Keratinocyte (primary cell): ENCODE measurements around the gene ABCG1. TPM values are rescaled to one million over a fixed set of nuclear protein-coding genes. Genes with fewer than 3 reads are reported as not detected.

Source experiments
- DNase-seq: peaks from one replicate; pipeline ENCODE4 v3.0.0-alpha.2; 2011; ENCODE audit warnings: low read depth, missing footprints, low spot score
- FAIRE-seq: peaks from 2 replicates; lab custom pipeline; 2011; peaks lifted over from hg19 to GRCh38; lab: Jason Lieb, UNC
- H2AFZ ChIP-seq: 2 replicates; pipeline ENCODE4 v1.6.0; 2012; ENCODE audit warnings: low read length, control low read depth, inconsistent platforms; ENCODE audit not compliant: control insufficient read depth
- H3K27ac ChIP-seq: 2 replicates; pipeline ENCODE4 v1.5.1; 2011; ENCODE audit warnings: low read length; ENCODE audit not compliant: control insufficient read depth, insufficient read depth
- H3K27me3 ChIP-seq: 3 replicates; pipeline ENCODE4 v1.6.0; 2011; ENCODE audit warnings: low read length; ENCODE audit not compliant: control insufficient read depth, insufficient read depth; ENCODE audit errors: extremely low read depth
- H3K36me3 ChIP-seq, 2 experiments: 2 replicates in 1 of 2; 3 replicates in 1 of 2; pipeline ENCODE4 v1.5.1; 2011; ENCODE audit warnings: low read length in 2 of 2, mild to moderate bottlenecking in 1 of 2; ENCODE audit not compliant: control insufficient read depth in 2 of 2, insufficient read depth in 2 of 2; ENCODE audit errors: extremely low read depth in 1 of 2
- H3K4me1 ChIP-seq: 3 replicates; pipeline ENCODE4 v1.5.1; 2011; ENCODE audit warnings: low read length; ENCODE audit not compliant: control insufficient read depth, insufficient read depth; ENCODE audit errors: extremely low read depth
- H3K4me2 ChIP-seq: 3 replicates; pipeline ENCODE4 v1.6.0; 2011; ENCODE audit warnings: low read depth, low read length; ENCODE audit not compliant: control insufficient read depth, insufficient read depth; ENCODE audit errors: extremely low read depth
- H3K4me3 ChIP-seq, 3 experiments: fragments of 200-600 bp in 1 of 3; sonication (generic) in 1 of 3; 2 replicates in 2 of 3; 3 replicates in 1 of 3; pipeline ENCODE4 v1.5.1; 2011 to 2016; ENCODE audit warnings: low read length in 3 of 3, mild to moderate bottlenecking in 3 of 3, control low read depth in 2 of 3, inconsistent platforms in 1 of 3, low read depth in 1 of 3, mixed read lengths in 1 of 3, mixed run types in 1 of 3, moderate library complexity in 1 of 3; ENCODE audit not compliant: control insufficient read depth in 2 of 3, insufficient read depth in 2 of 3; ENCODE audit errors: extremely low read depth in 1 of 3
- H3K79me2 ChIP-seq: 2 replicates; pipeline ENCODE4 v1.6.0; 2012; ENCODE audit warnings: low read length; ENCODE audit not compliant: control insufficient read depth, insufficient read depth
- H3K9ac ChIP-seq: 3 replicates; pipeline ENCODE4 v1.6.0; 2011; ENCODE audit warnings: low read length; ENCODE audit not compliant: control insufficient read depth, insufficient read depth; ENCODE audit errors: extremely low read depth
- H3K9me1 ChIP-seq: 3 replicates; pipeline ENCODE4 v1.6.0; 2011; ENCODE audit warnings: low read length; ENCODE audit not compliant: control insufficient read depth, insufficient read depth; ENCODE audit errors: extremely low read depth
- H3K9me3 ChIP-seq: 2 replicates; pipeline ENCODE4 v1.5.1; 2012; ENCODE audit warnings: low read depth, low read length; ENCODE audit not compliant: control insufficient read depth
- H4K20me1 ChIP-seq: 3 replicates; pipeline ENCODE4 v1.6.0; 2011; ENCODE audit warnings: low read length; ENCODE audit not compliant: control insufficient read depth, insufficient read depth; ENCODE audit errors: extremely low read depth
- EZH2 ChIP-seq: IDR thresholded peaks from one replicate; pipeline ENCODE4 v1.6.1; 2012; ENCODE audit warnings: inconsistent platforms, mild to moderate bottlenecking, low read length, moderate library complexity
- dilution Hi-C: fragments of 300-500 bp; cut with MboI; formaldehyde crosslinking; loops from one replicate; pipeline ENCODE4 v1.7.0; 2020; ENCODE audit warnings: low sequenced_read_pairs; ENCODE audit not compliant: extremely low pct_ligation_motif_present
- polyA plus RNA-seq, 5 experiments: library from polyadenylated mRNA; depleted of rRNA in 3 of 5; stranded (reverse) in 3 of 5; stranded (forward) in 1 of 5; unstranded in 1 of 5; fragments of >200 nt; gene quantifications; 1 replicate in 1 of 5; 2 replicates in 3 of 5; 3 replicates in 1 of 5; pipeline versions ENCODE4 v1.2.1 to v1.2.3, GENCODE V29; 2011 to 2012; ENCODE audit warnings: missing spikeins in 2 of 5, low read depth in 1 of 5, low replicate concordance in 1 of 5
- TF ChIP-seq, protein P1 (sequence below), 3 experiments: IDR thresholded peaks in 1 of 3; conservative IDR thresholded peaks in 1 of 3; optimal IDR thresholded peaks in 1 of 3; 2 replicates in 2 of 3; 3 replicates in 1 of 3; pipeline versions ENCODE3 to v1.5.1; 2011; ENCODE audit warnings: low read length in 3 of 3, mild to moderate bottlenecking in 3 of 3, moderate library complexity in 2 of 3, control low read depth in 1 of 3, inconsistent platforms in 1 of 3; ENCODE audit not compliant: insufficient read depth in 2 of 3; ENCODE audit errors: extremely low read depth in 1 of 3

The ABCG1 gene
- polyA plus RNA-seq, 1 donor (not counting 4 experiments of a cell fraction or from before 2014, with no cell fraction given): 3.3 TPM

DNA sequence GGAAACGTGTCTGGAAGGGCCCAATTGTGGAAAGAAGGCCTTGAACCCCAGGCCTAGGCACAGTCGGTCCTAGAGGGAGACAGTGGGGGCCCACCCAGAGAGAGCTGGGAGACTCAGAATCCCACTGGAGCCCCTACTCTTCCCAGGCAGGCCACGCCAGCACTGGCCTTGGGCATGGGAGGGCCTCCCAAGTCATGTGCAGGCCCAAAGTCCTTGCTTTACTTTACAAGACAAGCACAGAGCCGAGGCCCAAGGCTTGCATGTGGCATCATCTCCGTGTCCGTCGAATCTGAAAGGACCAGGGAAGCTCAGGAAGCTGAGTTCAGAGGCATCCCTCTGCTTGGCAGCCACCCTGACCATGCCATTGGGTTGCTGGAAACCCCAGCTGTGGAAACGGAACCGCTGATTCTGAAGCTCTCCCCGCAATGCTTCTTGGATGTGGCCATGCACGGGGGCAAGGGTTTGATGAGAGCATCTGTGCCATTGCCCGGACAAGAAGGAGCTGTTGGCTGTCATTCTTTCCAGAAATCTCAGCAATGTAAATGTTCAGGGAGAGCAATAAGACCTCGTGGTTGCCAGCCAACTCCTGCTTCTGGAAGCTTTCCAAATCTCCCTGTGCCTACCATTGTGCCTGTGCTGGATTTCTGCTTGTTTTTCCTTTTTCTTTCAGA, 32.8 kb downstream of the ABCG1 start:
- Histone ChIP-seq H3K4me1 (no peaks in the 10 kb centered on the region), H3K36me3 (no peaks in the 10 kb centered on the region), H3K4me2 (no peak overlapping the region), H4K20me1 (no peaks in the 10 kb centered on the region), H2AFZ (no peak overlapping the region), H3K79me2 (no peaks in the 10 kb centered on the region), H3K9me1 (no peaks in the 10 kb centered on the region), H3K9ac (no peak overlapping the region), H3K27ac (no peak overlapping the region), H3K9me3 (no peaks in the 10 kb centered on the region), H3K27me3 (peaks cover 29% of the 10 kb centered on the region), H3K4me3 (no peak overlapping the region)
- FAIRE-seq (no peak), DNase-seq (no peak)
- TF ChIP-seq EZH2: no peak
- TF ChIP-seq, protein P1, sequence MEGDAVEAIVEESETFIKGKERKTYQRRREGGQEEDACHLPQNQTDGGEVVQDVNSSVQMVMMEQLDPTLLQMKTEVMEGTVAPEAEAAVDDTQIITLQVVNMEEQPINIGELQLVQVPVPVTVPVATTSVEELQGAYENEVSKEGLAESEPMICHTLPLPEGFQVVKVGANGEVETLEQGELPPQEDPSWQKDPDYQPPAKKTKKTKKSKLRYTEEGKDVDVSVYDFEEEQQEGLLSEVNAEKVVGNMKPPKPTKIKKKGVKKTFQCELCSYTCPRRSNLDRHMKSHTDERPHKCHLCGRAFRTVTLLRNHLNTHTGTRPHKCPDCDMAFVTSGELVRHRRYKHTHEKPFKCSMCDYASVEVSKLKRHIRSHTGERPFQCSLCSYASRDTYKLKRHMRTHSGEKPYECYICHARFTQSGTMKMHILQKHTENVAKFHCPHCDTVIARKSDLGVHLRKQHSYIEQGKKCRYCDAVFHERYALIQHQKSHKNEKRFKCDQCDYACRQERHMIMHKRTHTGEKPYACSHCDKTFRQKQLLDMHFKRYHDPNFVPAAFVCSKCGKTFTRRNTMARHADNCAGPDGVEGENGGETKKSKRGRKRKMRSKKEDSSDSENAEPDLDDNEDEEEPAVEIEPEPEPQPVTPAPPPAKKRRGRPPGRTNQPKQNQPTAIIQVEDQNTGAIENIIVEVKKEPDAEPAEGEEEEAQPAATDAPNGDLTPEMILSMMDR (optimal IDR thresholded peaks at IDR 0.05 in 1 of 3, IDR thresholded peaks at IDR 0.05 in 1 of 3, conservative IDR thresholded peaks at IDR 0.05 in 1 of 3; ENCODE audit: extremely low read depth in 1 of 3, insufficient read depth in 2 of 3, low read length in 3 of 3): no peak
- dilution Hi-C loops: no loop called here

DNA sequence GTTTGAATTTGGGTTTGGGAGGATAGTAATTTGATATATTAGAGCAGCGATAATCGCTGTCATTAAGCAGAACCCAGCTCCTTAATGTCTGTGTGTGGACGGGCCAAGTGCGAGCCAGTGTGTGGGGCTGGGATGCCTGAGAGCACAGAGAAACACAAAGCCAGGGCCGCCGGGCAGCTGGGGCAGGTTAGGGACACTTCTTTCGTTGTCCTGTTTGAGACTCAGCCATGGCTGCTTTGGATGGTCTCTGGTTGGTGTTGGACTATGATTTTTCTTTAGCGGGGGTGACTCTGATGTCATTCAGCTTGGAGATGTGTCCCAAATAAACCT, 33.4 kb downstream of the ABCG1 start:
- FAIRE-seq: no peak
- Histone ChIP-seq H3K27ac (no peak overlapping the region), H3K9me1 (no peaks in the 10 kb centered on the region), H3K9ac (no peak overlapping the region), H3K4me1 (no peaks in the 10 kb centered on the region), H3K4me3 (no peak overlapping the region), H3K4me2 (no peak overlapping the region), H3K79me2 (no peaks in the 10 kb centered on the region), H2AFZ (no peak overlapping the region), H4K20me1 (no peaks in the 10 kb centered on the region), H3K9me3 (no peaks in the 10 kb centered on the region), H3K27me3 (peaks cover 26% of the 10 kb centered on the region), H3K36me3 (no peaks in the 10 kb centered on the region)
- TF ChIP-seq, protein P1 (optimal IDR thresholded peaks at IDR 0.05 in 1 of 3, IDR thresholded peaks at IDR 0.05 in 1 of 3, conservative IDR thresholded peaks at IDR 0.05 in 1 of 3; ENCODE audit: extremely low read depth in 1 of 3, insufficient read depth in 2 of 3, low read length in 3 of 3): no peak
- TF ChIP-seq EZH2: no peak
- no peak for DNase-seq
- dilution Hi-C loops: no loop called here
